ENCODE data around the gene SETBP1.

Gene SETBP1

DNA sequence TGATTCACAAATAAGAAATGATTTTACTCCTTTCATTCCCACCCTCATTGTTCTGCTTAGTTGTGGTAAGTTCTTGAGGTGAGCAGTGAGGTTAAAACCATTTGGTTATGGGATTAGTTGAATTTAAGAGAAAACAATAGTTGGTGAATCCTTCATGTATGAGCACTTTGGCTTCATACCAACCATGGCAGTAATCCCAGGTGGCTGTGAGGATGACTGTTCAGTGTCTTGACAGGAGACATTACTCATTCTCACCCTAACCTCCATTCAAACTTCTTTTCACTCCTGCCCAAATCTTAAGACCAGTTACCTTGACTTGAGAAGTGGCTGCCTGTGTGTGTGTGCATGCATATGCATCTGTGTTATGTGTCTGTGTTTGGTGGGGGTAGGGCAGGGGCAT, 143.1 kb downstream of the SETBP1 start:
- TF ChIP-seq CTCF (IDR thresholded peaks at IDR 0.05; ENCODE audit: insufficient read depth, low read depth, low read length, missing control alignments), result no peak

DNA sequence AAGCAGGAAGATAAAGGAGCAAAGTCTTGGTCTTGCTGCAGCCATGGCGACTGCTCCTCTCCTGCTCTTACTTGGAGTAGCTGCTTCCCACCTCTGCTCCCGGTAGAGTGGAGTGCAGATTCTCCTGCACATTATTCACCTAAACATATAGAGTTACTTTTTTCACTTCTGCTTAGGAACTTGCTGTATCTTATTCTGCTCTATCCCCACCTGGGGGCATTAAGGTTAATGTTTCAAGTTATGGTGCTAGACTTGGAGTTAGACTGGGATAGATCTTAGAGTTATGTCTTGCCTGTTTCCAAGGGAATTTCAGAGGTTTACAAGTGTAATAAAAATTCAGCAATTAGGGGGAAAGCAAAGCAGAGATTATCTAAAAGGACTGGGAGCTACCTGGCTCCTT, 144.2 kb downstream of the SETBP1 start:
- no peak for TF ChIP-seq CTCF (IDR thresholded peaks at IDR 0.05; ENCODE audit: insufficient read depth, low read depth, low read length, missing control alignments)
- no peak for DNase-seq (ENCODE audit: low read depth)
- no peak overlapping the region for H3K4me3 ChIP-seq (ENCODE audit: low read depth, low read length)

More for the DNA sequence above, 143.1 kb downstream of the SETBP1 start:
- H3K4me3 ChIP-seq (ENCODE audit: low read depth, low read length), result no peak overlapping the region
- DNase-seq (ENCODE audit: low read depth), result no peak

- TF ChIP-seq CTCF (IDR thresholded peaks at IDR 0.05; ENCODE audit: insufficient read depth, low read depth, low read length, missing control alignments), result no peak
- H3K4me3 ChIP-seq (ENCODE audit: low read depth, low read length), result no peak overlapping the region
- no peak for DNase-seq (ENCODE audit: low read depth)
These were observed 146.0 kb downstream of the SETBP1 start for GRCh38 chr18:44826418-44827259.

- H3K4me3 ChIP-seq (ENCODE audit: low read depth, low read length), result no peak overlapping the region
- DNase-seq (ENCODE audit: low read depth), result no peak
- no peak for TF ChIP-seq CTCF (IDR thresholded peaks at IDR 0.05; ENCODE audit: insufficient read depth, low read depth, low read length, missing control alignments)
These were observed 147.4 kb downstream of the SETBP1 start for GRCh38 chr18:44828080-44828479.

DNA sequence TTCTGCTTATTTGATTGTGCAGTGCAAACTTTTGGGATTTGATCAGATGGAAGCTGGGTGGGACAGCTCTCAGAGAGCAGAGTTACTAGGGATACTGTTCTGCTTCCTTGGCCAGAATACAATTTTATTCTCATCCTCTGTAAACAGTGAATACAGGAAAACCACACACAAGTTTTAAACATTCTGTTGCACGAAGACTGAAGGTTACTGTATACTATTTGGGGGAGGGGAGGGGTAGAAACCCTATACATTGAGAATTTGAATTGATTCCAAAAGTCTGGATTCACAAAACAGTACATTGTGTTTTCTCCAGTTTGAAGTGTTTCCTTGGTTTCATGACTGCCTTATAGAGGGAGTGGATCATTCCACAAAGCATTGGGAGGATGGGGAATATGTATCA, 149.9 kb downstream of the SETBP1 start:
- no peak overlapping the region for H3K4me3 ChIP-seq (ENCODE audit: low read depth, low read length)
- TF ChIP-seq CTCF (IDR thresholded peaks at IDR 0.05; ENCODE audit: insufficient read depth, low read depth, low read length, missing control alignments), result no peak
- DNase-seq (ENCODE audit: low read depth), result no peak

GRCh38 chr18:44833786-44834185, 153.1 kb downstream of the SETBP1 start:
- no peak for DNase-seq (ENCODE audit: low read depth)
- no peak overlapping the region for H3K4me3 ChIP-seq (ENCODE audit: low read depth, low read length)
- TF ChIP-seq CTCF (IDR thresholded peaks at IDR 0.05; ENCODE audit: insufficient read depth, low read depth, low read length, missing control alignments), result no peak
